GM23338 (cell line): ENCODE results near the gene IFI27. TPM values are rescaled to one million over a fixed set of nuclear protein-coding genes. Genes with fewer than 3 reads are reported as not detected.

Experiments
- ATAC-seq: fragments of 200-7000 bp; cut with Tn5 transposase; 3 replicates; pipeline ENCODE4 v1.9.1; 2020
- DNase-seq: peaks from one replicate; pipeline ENCODE4 v3.0.0-alpha.2; 2015; ENCODE audit warnings: low spot score
- H2AFZ ChIP-seq: fragments of 200-600 bp; sonication (generic); 2 replicates; pipeline ENCODE4 v1.8.0; 2016; ENCODE audit warnings: antibody characterized with exemption, mild to moderate bottlenecking, moderate library complexity
- H3F3A ChIP-seq: fragments of 200-600 bp; sonication (generic); replicated peaks from 2 replicates; pipeline ENCODE4 v1.8.0; 2017; ENCODE audit warnings: antibody characterized with exemption, mixed run types, low read depth
- H3K27ac ChIP-seq: fragments of 200-600 bp; sonication (generic); 2 replicates; pipeline ENCODE4 v1.6.1; 2016; ENCODE audit warnings: low read depth
- H3K27me3 ChIP-seq: fragments of 200-600 bp; sonication (generic); 2 replicates; pipeline ENCODE4 v1.8.0; 2016; ENCODE audit warnings: mild to moderate bottlenecking, mixed run types, moderate library complexity; ENCODE audit not compliant: insufficient read depth
- H3K36me3 ChIP-seq: fragments of 200-600 bp; sonication (generic); 2 replicates; pipeline ENCODE4 v1.8.0; 2016; ENCODE audit warnings: mild to moderate bottlenecking; ENCODE audit not compliant: insufficient read depth
- H3K4me1 ChIP-seq: fragments of 200-600 bp; sonication (generic); 2 replicates; pipeline ENCODE4 v1.8.0; 2016; ENCODE audit warnings: mild to moderate bottlenecking, moderate library complexity; ENCODE audit not compliant: insufficient read depth
- H3K4me2 ChIP-seq: fragments of 200-600 bp; sonication (generic); 2 replicates; pipeline ENCODE4 v1.7.1; 2017; ENCODE audit warnings: mixed run types
- H3K4me3 ChIP-seq: fragments of 200-600 bp; sonication (generic); 2 replicates; pipeline ENCODE4 v1.6.1; 2016; ENCODE audit warnings: mixed run types
- H3K79me2 ChIP-seq: fragments of 200-600 bp; sonication (generic); replicated peaks from 2 replicates; pipeline ENCODE4 v1.8.0; 2017; ENCODE audit warnings: mild to moderate bottlenecking; ENCODE audit not compliant: insufficient read depth
- H3K9me2 ChIP-seq: fragments of 200-600 bp; sonication (generic); 2 replicates; pipeline ENCODE4 v1.8.0; 2017; ENCODE audit not compliant: insufficient read depth
- H4K20me1 ChIP-seq: fragments of 200-600 bp; sonication (generic); replicated peaks from 2 replicates; pipeline ENCODE4 v1.8.0; 2017; ENCODE audit warnings: mild to moderate bottlenecking; ENCODE audit not compliant: insufficient read depth
- H3K27ac Mint-ChIP-seq: 2 replicates; pipeline ENCODE4 v1.8.0; 2020; ENCODE audit warnings: inconsistent platforms, mild to moderate bottlenecking, moderate library complexity, mixed read lengths
- H3K27me3 Mint-ChIP-seq: 3 replicates; pipeline ENCODE4 v1.8.0; 2022; ENCODE audit warnings: low read depth, mild to moderate bottlenecking, moderate library complexity, mixed read lengths, inconsistent platforms; ENCODE audit not compliant: insufficient read depth, poor library complexity
- H3K36me3 Mint-ChIP-seq: 3 replicates; pipeline ENCODE4 v1.8.0; 2021; ENCODE audit warnings: low read depth, mild to moderate bottlenecking, inconsistent platforms, moderate library complexity, mixed read lengths
- H3K4me1 Mint-ChIP-seq: 3 replicates; pipeline ENCODE4 v1.8.0; 2020; ENCODE audit warnings: mild to moderate bottlenecking, inconsistent platforms, mixed read lengths
- H3K4me3 Mint-ChIP-seq: 3 replicates; pipeline ENCODE4 v1.8.0; 2021; ENCODE audit warnings: moderate library complexity, mild to moderate bottlenecking, inconsistent platforms, mixed read lengths
- H3K9me3 Mint-ChIP-seq: 3 replicates; pipeline ENCODE4 v1.8.0; 2020; ENCODE audit warnings: moderate library complexity, mild to moderate bottlenecking, inconsistent platforms, mixed read lengths
- EZH2phosphoT487 ChIP-seq: fragments of 200-600 bp; sonication (generic); IDR thresholded peaks from one replicate; pipeline ENCODE4 v1.8.1; 2018; ENCODE audit warnings: antibody characterized with exemption; ENCODE audit not compliant: unreplicated experiment
- POLR2AphosphoS5 ChIP-seq: IDR thresholded peaks from 2 replicates; pipeline ENCODE4 v1.6.1; 2016; ENCODE audit warnings: antibody characterized with exemption, low read depth
- ZNF331 ChIP-seq: fragments of 250-450 bp; sonication (Bioruptor Pico); IDR thresholded peaks from 2 replicates; pipeline ENCODE4 v1.5.0; 2020; ENCODE audit warnings: low read depth, mild to moderate bottlenecking, moderate library complexity
- polyA plus RNA-seq: library from polyadenylated mRNA; unstranded; fragments of >200 nt; fragmentation: Nextera tagmentation; extraction: Ambion mirVana; gene quantifications from 2 replicates; pipeline ENCODE4 v1.2.1, GENCODE V29; 2016
- total RNA-seq: library from RNA; depleted of rRNA; stranded (reverse); fragments of >200 nt; shearing (Covaris generic); gene quantifications from 2 replicates; pipeline ENCODE4 v1.2.3, GENCODE V29; 2014
- TF ChIP-seq, protein P1 (sequence below): IDR thresholded peaks from one replicate; pipeline ENCODE4 v1.6.1; 2018; ENCODE audit warnings: antibody characterized with exemption; ENCODE audit not compliant: unreplicated experiment
- TF ChIP-seq, protein P2 (sequence below): fragments of 250-450 bp; sonication (Bioruptor Pico); IDR thresholded peaks from 2 replicates; pipeline ENCODE4 v1.5.0; 2020; ENCODE audit warnings: mild to moderate bottlenecking, moderate library complexity
- TF ChIP-seq, protein P3 (sequence below): IDR thresholded peaks from 2 replicates; pipeline ENCODE4 v1.6.1; 2016; ENCODE audit warnings: antibody characterized with exemption
- TF ChIP-seq, protein P4 (sequence below), 2 experiments: fragments of 200-600 bp in 1 of 2; sonication (generic) in 1 of 2; conservative IDR thresholded peaks; 2 replicates each; pipeline versions ENCODE4 v1.5.1 to v1.6.1; 2016 to 2017; ENCODE audit warnings: antibody characterized with exemption in 2 of 2, low read depth in 2 of 2, mild to moderate bottlenecking in 2 of 2, moderate library complexity in 1 of 2

The IFI27 gene
- total and polyA plus RNA-seq, 2 experiments from 2014 or later, result 0.49 to 1.2 TPM

DNA sequence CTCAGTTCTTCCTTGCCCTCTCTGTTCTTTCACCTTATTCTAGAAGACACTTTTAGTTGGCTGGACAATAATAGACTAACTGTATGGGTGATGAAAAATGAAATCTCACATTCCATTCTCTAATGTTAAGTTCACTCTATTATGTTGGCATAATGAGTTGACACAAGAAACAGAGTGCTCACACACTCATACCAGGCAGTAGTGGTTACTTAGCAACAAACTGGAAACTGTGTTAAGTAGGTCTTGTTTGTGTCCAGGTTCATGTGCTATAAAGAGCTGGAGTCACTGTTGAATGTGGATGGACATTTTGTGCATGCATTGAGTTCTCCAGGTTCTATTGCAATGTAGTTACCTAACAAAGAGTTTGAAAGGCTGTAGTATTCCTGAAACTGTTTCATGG is 46.7 kb downstream of the IFI27 start (continued):
- TF ChIP-seq, protein P1, sequence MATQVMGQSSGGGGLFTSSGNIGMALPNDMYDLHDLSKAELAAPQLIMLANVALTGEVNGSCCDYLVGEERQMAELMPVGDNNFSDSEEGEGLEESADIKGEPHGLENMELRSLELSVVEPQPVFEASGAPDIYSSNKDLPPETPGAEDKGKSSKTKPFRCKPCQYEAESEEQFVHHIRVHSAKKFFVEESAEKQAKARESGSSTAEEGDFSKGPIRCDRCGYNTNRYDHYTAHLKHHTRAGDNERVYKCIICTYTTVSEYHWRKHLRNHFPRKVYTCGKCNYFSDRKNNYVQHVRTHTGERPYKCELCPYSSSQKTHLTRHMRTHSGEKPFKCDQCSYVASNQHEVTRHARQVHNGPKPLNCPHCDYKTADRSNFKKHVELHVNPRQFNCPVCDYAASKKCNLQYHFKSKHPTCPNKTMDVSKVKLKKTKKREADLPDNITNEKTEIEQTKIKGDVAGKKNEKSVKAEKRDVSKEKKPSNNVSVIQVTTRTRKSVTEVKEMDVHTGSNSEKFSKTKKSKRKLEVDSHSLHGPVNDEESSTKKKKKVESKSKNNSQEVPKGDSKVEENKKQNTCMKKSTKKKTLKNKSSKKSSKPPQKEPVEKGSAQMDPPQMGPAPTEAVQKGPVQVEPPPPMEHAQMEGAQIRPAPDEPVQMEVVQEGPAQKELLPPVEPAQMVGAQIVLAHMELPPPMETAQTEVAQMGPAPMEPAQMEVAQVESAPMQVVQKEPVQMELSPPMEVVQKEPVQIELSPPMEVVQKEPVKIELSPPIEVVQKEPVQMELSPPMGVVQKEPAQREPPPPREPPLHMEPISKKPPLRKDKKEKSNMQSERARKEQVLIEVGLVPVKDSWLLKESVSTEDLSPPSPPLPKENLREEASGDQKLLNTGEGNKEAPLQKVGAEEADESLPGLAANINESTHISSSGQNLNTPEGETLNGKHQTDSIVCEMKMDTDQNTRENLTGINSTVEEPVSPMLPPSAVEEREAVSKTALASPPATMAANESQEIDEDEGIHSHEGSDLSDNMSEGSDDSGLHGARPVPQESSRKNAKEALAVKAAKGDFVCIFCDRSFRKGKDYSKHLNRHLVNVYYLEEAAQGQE, result no peak

DNA sequence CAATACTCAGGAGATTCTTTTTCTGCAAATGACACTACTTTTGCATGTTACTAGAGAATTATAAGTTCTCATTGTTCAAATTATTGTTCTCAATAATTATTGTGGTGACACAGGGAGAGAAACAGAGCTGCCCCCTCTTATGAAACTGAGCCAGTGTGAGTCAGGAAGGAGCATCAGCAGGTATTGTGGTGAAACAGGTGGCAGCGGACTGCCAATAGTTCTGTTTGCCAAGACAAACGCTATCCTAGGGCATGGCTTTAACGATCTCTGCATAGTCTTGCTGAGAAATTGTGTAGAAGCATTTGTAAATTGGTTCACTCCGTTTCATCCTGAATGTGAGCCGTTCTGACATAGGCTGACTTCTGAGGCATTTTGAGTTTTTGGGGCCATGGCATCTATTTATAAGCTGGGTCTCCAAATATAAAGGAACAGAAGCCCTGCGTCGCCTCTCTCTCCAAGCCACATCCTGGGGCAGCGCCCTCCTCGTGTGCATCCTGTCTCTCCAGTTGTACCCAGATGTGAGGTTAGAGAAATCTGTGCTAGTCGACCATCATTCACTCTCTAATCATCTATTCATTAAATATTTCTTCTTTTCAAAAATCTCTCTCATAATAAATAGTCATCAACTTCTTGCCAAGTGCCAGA is 47.8 kb downstream of the IFI27 start:
- no peak overlapping the region for H3K4me3 Mint-ChIP-seq
- peaks cover 4% of the 10 kb centered on the region; the same call in 1 of the 2 replicates for H3K36me3 ChIP-seq
- H3K4me2 ChIP-seq, result no peak overlapping the region
- H3K36me3 Mint-ChIP-seq, result peaks cover 5% of the 10 kb centered on the region; the same call in 2 of the 3 replicates
- H3K9me3 Mint-ChIP-seq, result peaks cover 21% of the 10 kb centered on the region
- H3K9me2 ChIP-seq, result peaks cover 3% of the 10 kb centered on the region; the same call in 1 of the 2 replicates
- DNase-seq, result no peak
- TF ChIP-seq, protein P2, sequence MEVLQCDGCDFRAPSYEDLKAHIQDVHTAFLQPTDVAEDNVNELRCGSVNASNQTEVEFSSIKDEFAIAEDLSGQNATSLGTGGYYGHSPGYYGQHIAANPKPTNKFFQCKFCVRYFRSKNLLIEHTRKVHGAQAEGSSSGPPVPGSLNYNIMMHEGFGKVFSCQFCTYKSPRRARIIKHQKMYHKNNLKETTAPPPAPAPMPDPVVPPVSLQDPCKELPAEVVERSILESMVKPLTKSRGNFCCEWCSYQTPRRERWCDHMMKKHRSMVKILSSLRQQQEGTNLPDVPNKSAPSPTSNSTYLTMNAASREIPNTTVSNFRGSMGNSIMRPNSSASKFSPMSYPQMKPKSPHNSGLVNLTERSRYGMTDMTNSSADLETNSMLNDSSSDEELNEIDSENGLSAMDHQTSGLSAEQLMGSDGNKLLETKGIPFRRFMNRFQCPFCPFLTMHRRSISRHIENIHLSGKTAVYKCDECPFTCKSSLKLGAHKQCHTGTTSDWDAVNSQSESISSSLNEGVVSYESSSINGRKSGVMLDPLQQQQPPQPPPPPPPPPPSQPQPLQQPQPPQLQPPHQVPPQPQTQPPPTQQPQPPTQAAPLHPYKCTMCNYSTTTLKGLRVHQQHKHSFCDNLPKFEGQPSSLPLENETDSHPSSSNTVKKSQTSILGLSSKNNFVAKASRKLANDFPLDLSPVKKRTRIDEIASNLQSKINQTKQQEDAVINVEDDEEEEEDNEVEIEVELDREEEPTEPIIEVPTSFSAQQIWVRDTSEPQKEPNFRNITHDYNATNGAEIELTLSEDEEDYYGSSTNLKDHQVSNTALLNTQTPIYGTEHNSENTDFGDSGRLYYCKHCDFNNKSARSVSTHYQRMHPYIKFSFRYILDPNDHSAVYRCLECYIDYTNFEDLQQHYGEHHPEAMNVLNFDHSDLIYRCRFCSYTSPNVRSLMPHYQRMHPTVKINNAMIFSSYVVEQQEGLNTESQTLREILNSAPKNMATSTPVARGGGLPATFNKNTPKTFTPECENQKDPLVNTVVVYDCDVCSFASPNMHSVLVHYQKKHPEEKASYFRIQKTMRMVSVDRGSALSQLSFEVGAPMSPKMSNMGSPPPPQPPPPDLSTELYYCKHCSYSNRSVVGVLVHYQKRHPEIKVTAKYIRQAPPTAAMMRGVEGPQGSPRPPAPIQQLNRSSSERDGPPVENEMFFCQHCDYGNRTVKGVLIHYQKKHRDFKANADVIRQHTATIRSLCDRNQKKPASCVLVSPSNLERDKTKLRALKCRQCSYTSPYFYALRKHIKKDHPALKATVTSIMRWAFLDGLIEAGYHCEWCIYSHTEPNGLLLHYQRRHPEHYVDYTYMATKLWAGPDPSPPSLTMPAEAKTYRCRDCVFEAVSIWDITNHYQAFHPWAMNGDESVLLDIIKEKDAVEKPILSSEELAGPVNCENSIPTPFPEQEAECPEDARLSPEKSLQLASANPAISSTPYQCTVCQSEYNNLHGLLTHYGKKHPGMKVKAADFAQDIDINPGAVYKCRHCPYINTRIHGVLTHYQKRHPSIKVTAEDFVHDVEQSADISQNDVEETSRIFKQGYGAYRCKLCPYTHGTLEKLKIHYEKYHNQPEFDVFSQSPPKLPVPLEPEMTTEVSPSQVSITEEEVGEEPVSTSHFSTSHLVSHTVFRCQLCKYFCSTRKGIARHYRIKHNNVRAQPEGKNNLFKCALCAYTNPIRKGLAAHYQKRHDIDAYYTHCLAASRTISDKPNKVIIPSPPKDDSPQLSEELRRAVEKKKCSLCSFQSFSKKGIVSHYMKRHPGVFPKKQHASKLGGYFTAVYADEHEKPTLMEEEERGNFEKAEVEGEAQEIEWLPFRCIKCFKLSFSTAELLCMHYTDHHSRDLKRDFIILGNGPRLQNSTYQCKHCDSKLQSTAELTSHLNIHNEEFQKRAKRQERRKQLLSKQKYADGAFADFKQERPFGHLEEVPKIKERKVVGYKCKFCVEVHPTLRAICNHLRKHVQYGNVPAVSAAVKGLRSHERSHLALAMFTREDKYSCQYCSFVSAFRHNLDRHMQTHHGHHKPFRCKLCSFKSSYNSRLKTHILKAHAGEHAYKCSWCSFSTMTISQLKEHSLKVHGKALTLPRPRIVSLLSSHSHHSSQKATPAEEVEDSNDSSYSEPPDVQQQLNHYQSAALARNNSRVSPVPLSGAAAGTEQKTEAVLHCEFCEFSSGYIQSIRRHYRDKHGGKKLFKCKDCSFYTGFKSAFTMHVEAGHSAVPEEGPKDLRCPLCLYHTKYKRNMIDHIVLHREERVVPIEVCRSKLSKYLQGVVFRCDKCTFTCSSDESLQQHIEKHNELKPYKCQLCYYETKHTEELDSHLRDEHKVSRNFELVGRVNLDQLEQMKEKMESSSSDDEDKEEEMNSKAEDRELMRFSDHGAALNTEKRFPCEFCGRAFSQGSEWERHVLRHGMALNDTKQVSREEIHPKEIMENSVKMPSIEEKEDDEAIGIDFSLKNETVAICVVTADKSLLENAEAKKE (CRISPR knock-in tag), result no peak
- TF ChIP-seq ZNF331 (CRISPR knock-in tag) (no peak), POLR2AphosphoS5 (no peak), EZH2phosphoT487 (no peak)
- TF ChIP-seq, protein P3, sequence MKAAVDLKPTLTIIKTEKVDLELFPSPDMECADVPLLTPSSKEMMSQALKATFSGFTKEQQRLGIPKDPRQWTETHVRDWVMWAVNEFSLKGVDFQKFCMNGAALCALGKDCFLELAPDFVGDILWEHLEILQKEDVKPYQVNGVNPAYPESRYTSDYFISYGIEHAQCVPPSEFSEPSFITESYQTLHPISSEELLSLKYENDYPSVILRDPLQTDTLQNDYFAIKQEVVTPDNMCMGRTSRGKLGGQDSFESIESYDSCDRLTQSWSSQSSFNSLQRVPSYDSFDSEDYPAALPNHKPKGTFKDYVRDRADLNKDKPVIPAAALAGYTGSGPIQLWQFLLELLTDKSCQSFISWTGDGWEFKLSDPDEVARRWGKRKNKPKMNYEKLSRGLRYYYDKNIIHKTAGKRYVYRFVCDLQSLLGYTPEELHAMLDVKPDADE, result no peak
- TF ChIP-seq, protein P4, sequence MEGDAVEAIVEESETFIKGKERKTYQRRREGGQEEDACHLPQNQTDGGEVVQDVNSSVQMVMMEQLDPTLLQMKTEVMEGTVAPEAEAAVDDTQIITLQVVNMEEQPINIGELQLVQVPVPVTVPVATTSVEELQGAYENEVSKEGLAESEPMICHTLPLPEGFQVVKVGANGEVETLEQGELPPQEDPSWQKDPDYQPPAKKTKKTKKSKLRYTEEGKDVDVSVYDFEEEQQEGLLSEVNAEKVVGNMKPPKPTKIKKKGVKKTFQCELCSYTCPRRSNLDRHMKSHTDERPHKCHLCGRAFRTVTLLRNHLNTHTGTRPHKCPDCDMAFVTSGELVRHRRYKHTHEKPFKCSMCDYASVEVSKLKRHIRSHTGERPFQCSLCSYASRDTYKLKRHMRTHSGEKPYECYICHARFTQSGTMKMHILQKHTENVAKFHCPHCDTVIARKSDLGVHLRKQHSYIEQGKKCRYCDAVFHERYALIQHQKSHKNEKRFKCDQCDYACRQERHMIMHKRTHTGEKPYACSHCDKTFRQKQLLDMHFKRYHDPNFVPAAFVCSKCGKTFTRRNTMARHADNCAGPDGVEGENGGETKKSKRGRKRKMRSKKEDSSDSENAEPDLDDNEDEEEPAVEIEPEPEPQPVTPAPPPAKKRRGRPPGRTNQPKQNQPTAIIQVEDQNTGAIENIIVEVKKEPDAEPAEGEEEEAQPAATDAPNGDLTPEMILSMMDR (conservative IDR thresholded peaks at IDR 0.05; ENCODE audit: low read depth in 2 of 2), result no peak
- no peak overlapping the region for H3K27ac Mint-ChIP-seq
- no peaks in the 10 kb centered on the region for H3K79me2 ChIP-seq
- no peak for ATAC-seq
- peaks cover 3% of the 10 kb centered on the region; the same call in 2 of the 3 replicates for H3K4me1 Mint-ChIP-seq
- no peaks in the 10 kb centered on the region for H3K27me3 ChIP-seq
- no peak overlapping the region for H3K4me3 ChIP-seq
- H3K27ac ChIP-seq, result no peak overlapping the region
- no peaks in the 10 kb centered on the region for H3K4me1 ChIP-seq
- H3F3A ChIP-seq, result no peaks in the 10 kb centered on the region
- no peaks in the 10 kb centered on the region for H4K20me1 ChIP-seq
- no peak overlapping the region for H2AFZ ChIP-seq
- H3K27me3 Mint-ChIP-seq, result no peaks in the 10 kb centered on the region
